ENCODE data around the gene SUSD6.

The SUSD6 gene

GRCh38 chr14:69579476-69579875 lies 31.9 kb upstream of the SUSD6 start:
- no peak for DNase-seq (ENCODE audit: low read depth)
- no peak overlapping the region for H3K4me3 ChIP-seq (ENCODE audit: control insufficient read depth, low read depth, low read length)
- TF ChIP-seq CTCF (IDR thresholded peaks at IDR 0.05; ENCODE audit: control insufficient read depth, insufficient read depth, low read depth, low read length, missing control alignments), result no peak

GRCh38 chr14:69580009-69580577 lies 31.3 kb upstream of the SUSD6 start:
- peak; percentile 72 for TF ChIP-seq CTCF (IDR thresholded peaks at IDR 0.05; ENCODE audit: control insufficient read depth, insufficient read depth, low read depth, low read length, missing control alignments)
- no peak overlapping the region for H3K4me3 ChIP-seq (ENCODE audit: control insufficient read depth, low read depth, low read length)
- DNase-seq (ENCODE audit: low read depth), result peak; percentile 94

- no peak for DNase-seq (ENCODE audit: low read depth)
- H3K4me3 ChIP-seq (ENCODE audit: control insufficient read depth, low read depth, low read length), result no peak overlapping the region
- TF ChIP-seq CTCF (IDR thresholded peaks at IDR 0.05; ENCODE audit: control insufficient read depth, insufficient read depth, low read depth, low read length, missing control alignments), result no peak
Measured at GRCh38 chr14:69581316-69581935, 30.0 kb upstream of the SUSD6 start.

GRCh38 chr14:69582212-69582611 lies 29.2 kb upstream of the SUSD6 start:
- DNase-seq (ENCODE audit: low read depth), result no peak
- no peak for TF ChIP-seq CTCF (IDR thresholded peaks at IDR 0.05; ENCODE audit: control insufficient read depth, insufficient read depth, low read depth, low read length, missing control alignments)
- H3K4me3 ChIP-seq (ENCODE audit: control insufficient read depth, low read depth, low read length), result no peak overlapping the region

GRCh38 chr14:69582829-69583228 lies 28.6 kb upstream of the SUSD6 start:
- DNase-seq (ENCODE audit: low read depth), result no peak
- H3K4me3 ChIP-seq (ENCODE audit: control insufficient read depth, low read depth, low read length), result no peak overlapping the region
- TF ChIP-seq CTCF (IDR thresholded peaks at IDR 0.05; ENCODE audit: control insufficient read depth, insufficient read depth, low read depth, low read length, missing control alignments), result no peak

- H3K4me3 ChIP-seq (ENCODE audit: control insufficient read depth, low read depth, low read length), result no peak overlapping the region
- TF ChIP-seq CTCF (IDR thresholded peaks at IDR 0.05; ENCODE audit: control insufficient read depth, insufficient read depth, low read depth, low read length, missing control alignments), result no peak
- no peak for DNase-seq (ENCODE audit: low read depth)
Measured at GRCh38 chr14:69584389-69584788, 27.0 kb upstream of the SUSD6 start.
